Activated CD4-positive, alpha-beta memory T cell treated with anti-CD3 and anti-CD28 coated beads, Interleukin-2, amount 10 ng/mL, durations not matched to agents 7 days and 5 days (primary cell): ENCODE results near the gene BLZF1. TPM values are rescaled to one million over a fixed set of nuclear protein-coding genes. Genes with fewer than 3 reads are reported as not detected.
A peak's percentile ranks its signal among the peaks of the same experiment; 100 is the strongest.
"Not testable (repeated sequence)": the region's sequence is repeated elsewhere in the genome, so short reads cannot be mapped to it uniquely, and the experiment has no call there.

Experiments
- CTCF ChIA-PET: fragments of 350-600 bp; sonication (Branson Sonifier 250); formaldehyde crosslinking; loops from one replicate; lab custom pipeline; 2021; ENCODE audit warnings: antibody characterized with exemption, inconsistent platforms; lab: Charles Lee
- POLR2A ChIA-PET: fragments of 350-600 bp; sonication (Branson Sonifier 250); formaldehyde crosslinking; loops from one replicate; lab custom pipeline; 2021; ENCODE audit warnings: antibody characterized with exemption; lab: Charles Lee
- DNase-seq: peaks from one replicate; pipeline ENCODE4 v3.0.0-alpha.2; 2020
- H3K27ac Mint-ChIP-seq: one replicate; pipeline ENCODE4 v1.8.0; 2021; ENCODE audit warnings: mild to moderate bottlenecking, mixed read lengths
- H3K27me3 Mint-ChIP-seq: one replicate; pipeline ENCODE4 v1.8.0; 2021; ENCODE audit warnings: mixed read lengths
- H3K36me3 Mint-ChIP-seq: one replicate; pipeline ENCODE4 v1.8.0; 2021; ENCODE audit warnings: low read depth, mixed read lengths
- H3K4me1 Mint-ChIP-seq: one replicate; pipeline ENCODE4 v1.8.0; 2021; ENCODE audit warnings: mixed read lengths
- H3K4me3 Mint-ChIP-seq: one replicate; pipeline ENCODE4 v1.8.0; 2021; ENCODE audit warnings: mild to moderate bottlenecking, mixed read lengths
- H3K9me3 Mint-ChIP-seq: one replicate; pipeline ENCODE4 v1.8.0; 2021; ENCODE audit warnings: mixed read lengths
- total RNA-seq, 2 experiments: library from RNA; stranded (reverse); gene quantifications; one replicate each; pipeline ENCODE4 v1.2.3, GENCODE V29; 2021

The BLZF1 gene
- total RNA-seq, 2 experiments from 2014 or later: 48.1 to 49.3 TPM

DNA sequence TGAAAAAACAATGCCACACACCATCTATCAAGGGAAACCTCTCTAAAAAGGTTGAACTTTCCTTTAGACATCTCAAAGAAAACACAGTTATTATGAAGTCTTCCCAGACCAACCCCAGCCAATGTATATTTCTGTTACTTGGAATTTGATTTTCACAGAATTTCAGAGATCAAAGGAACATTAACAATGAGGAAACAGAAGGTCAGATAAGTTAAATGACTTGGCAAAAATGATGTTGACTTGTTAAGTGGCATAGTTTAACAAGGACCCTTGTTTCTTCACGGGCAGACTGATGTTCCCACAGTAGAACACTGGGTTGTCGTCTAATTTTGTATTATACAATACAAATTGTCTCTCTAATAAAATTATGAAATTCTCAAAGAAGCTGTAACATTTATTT is 29.4 kb upstream of the BLZF1 start:
- ChIA-PET POLR2A (no interaction called here), CTCF (no interaction called here)
- no peak overlapping the region for H3K27ac Mint-ChIP-seq
- peaks cover 11% of the 10 kb centered on the region for H3K9me3 Mint-ChIP-seq
- DNase-seq: no peak
- H3K4me1 Mint-ChIP-seq: peaks cover 13% of the 10 kb centered on the region
- H3K36me3 Mint-ChIP-seq: peaks cover 47% of the 10 kb centered on the region
- H3K4me3 Mint-ChIP-seq: no peak overlapping the region
- no peaks in the 10 kb centered on the region for H3K27me3 Mint-ChIP-seq

GRCh38 chr1:169339773-169340172 is 28.2 kb upstream of the BLZF1 start:
- Mint-ChIP-seq H3K36me3 (peaks cover 41% of the 10 kb centered on the region), H3K27me3 (no peaks in the 10 kb centered on the region), H3K27ac (no peak overlapping the region), H3K9me3 (peaks cover 11% of the 10 kb centered on the region), H3K4me3 (no peak overlapping the region), H3K4me1 (peaks cover 10% of the 10 kb centered on the region)
- no peak for DNase-seq
- CTCF ChIA-PET: interaction anchor here (0.5 kb wide), 1 partner anchor 16 kb away, joined by 6 read pairs; no protein-coding TSS in a partner anchor
- POLR2A ChIA-PET: no interaction called here

- H3K4me3 Mint-ChIP-seq: no peak overlapping the region
- no peak overlapping the region for H3K27ac Mint-ChIP-seq
- H3K9me3 Mint-ChIP-seq: peaks cover 7% of the 10 kb centered on the region
- POLR2A ChIA-PET: no interaction called here
- peaks cover 33% of the 10 kb centered on the region for H3K36me3 Mint-ChIP-seq
- DNase-seq: no peak
- peaks cover 10% of the 10 kb centered on the region for H3K4me1 Mint-ChIP-seq
- H3K27me3 Mint-ChIP-seq: no peaks in the 10 kb centered on the region
- CTCF ChIA-PET: interaction anchor here (0.6 kb wide), 1 partner anchor 177 kb away, joined by 4 read pairs; no protein-coding TSS in a partner anchor
These were observed 27.1 kb upstream of the BLZF1 start for GRCh38 chr1:169340882-169341281.

- POLR2A ChIA-PET, H3K9me3 Mint-ChIP-seq: not testable (repeated sequence)
- peaks cover 25% of the 10 kb centered on the region for H3K36me3 Mint-ChIP-seq
These were observed 25.9 kb upstream of the BLZF1 start for GRCh38 chr1:169342096-169342495.

GRCh38 chr1:169345511-169345910 is 22.5 kb upstream of the BLZF1 start:
- Mint-ChIP-seq H3K4me1 (peaks cover 4% of the 10 kb centered on the region), H3K27me3 (no peaks in the 10 kb centered on the region), H3K4me3 (no peak overlapping the region), H3K9me3 (peaks cover 4% of the 10 kb centered on the region), H3K36me3 (peaks cover 6% of the 10 kb centered on the region), H3K27ac (no peak overlapping the region)
- ChIA-PET CTCF (no interaction called here), POLR2A (no interaction called here)
- DNase-seq: no peak

More at GRCh38 chr1:169342096-169342495, 25.9 kb upstream of the BLZF1 start:
- DNase-seq, H3K27me3 Mint-ChIP-seq, H3K4me3 Mint-ChIP-seq, H3K27ac Mint-ChIP-seq, CTCF ChIA-PET: not testable (repeated sequence)
- peaks cover 10% of the 10 kb centered on the region for H3K4me1 Mint-ChIP-seq

DNA sequence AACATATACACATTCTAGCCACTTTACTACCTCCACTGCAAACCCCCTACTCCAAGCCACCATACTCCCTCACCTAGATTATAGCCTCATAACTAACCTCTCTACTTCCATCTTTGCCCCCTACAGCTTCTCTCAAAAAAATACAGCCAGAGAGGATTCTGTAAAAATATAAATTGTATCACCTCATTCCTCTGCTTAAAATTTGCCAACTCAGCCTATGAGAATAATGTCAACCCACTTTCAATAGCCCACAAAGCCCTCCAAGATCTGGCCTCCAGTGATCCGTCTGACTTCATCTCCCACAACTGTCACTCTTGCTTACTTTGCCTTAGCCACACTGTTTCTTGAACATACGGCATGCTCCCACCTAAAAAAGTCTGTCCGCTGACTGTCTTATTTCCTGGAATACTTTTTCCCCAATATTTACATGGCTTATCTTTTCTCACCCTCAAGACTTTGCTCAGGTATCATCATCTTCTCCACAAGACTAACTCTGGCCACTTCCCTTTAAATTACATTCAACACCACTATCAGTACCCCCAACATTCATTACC is 21.9 kb upstream of the BLZF1 start:
- Mint-ChIP-seq H3K4me1 (peaks cover 4% of the 10 kb centered on the region), H3K36me3 (peaks cover under 1% of the 10 kb centered on the region), H3K9me3 (peaks cover under 1% of the 10 kb centered on the region), H3K4me3 (no peak overlapping the region), H3K27ac (no peak overlapping the region), H3K27me3 (no peaks in the 10 kb centered on the region)
- POLR2A ChIA-PET: interaction anchor here (1.3 kb wide), 1 partner anchor 907 kb away, joined by 3 read pairs; no protein-coding TSS in a partner anchor
- CTCF ChIA-PET: interaction anchor here (3.0 to 4.7 kb wide), 2 partner anchors 742 to 1003 kb away, joined by 27 to 51 read pairs; no protein-coding TSS in a partner anchor
- no peak for DNase-seq

DNA sequence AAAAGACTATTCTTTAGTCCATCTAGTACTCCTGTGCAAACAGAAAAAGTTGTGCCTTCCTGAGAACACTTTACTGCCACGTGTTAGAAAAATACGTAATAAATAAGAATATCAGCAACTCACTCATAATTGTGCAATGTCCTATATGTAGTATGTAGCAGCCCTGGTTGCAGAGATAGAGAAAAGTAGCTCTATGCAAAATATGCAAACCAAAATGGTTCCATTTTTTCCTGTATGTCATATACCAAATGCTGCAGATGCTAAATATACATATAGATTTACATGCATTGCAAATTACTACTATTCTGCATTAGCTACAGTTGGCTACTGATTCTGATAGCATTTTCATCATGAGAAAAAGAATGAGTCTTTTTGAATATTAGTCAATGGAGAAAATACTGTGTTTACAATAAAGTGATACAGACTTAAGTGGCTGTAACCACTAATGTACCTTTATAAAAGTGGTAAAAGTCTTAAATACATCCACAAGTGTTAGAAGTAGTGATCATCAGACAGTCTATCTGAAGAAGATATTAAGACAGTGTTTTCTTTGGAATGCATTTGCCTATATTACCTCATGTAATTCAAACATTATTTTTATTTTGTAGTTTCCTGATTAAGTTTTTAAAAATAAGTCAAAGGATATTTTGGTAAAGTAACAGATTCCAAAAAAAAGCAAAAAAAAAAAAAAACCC is 20.2 kb upstream of the BLZF1 start:
- H3K36me3 Mint-ChIP-seq: peaks cover 10% of the 10 kb centered on the region
- H3K27me3 Mint-ChIP-seq: peaks cover 2% of the 10 kb centered on the region
- no peak overlapping the region for H3K4me3 Mint-ChIP-seq
- peaks cover 16% of the 10 kb centered on the region for H3K4me1 Mint-ChIP-seq
- no peak for DNase-seq
- no peak overlapping the region for H3K27ac Mint-ChIP-seq
- ChIA-PET POLR2A (interaction anchor here (1.3 kb wide), 1 partner anchor 909 kb away, joined by 3 read pairs; no protein-coding TSS in a partner anchor), CTCF (interaction anchor here (0.6 to 4.7 kb wide), 31 partner anchors 10 to 1112 kb away, joined by 3 to 51 read pairs (median 4); partner anchors contain the start of genes BLZF1 and NME7)
- H3K9me3 Mint-ChIP-seq: no peaks in the 10 kb centered on the region

- Mint-ChIP-seq H3K27me3 (peaks cover 2% of the 10 kb centered on the region), H3K4me3 (no peak overlapping the region), H3K27ac (no peak overlapping the region), H3K9me3 (no peaks in the 10 kb centered on the region), H3K4me1 (peaks cover 16% of the 10 kb centered on the region), H3K36me3 (peaks cover 16% of the 10 kb centered on the region)
- ChIA-PET POLR2A (interaction anchor here (1.1 kb wide), 1 partner anchor 745 kb away, joined by 3 read pairs; no protein-coding TSS in a partner anchor), CTCF (interaction anchor here (0.6 to 4.7 kb wide), 32 partner anchors 9 to 1113 kb away, joined by 3 to 51 read pairs (median 4); partner anchors contain the start of genes BLZF1 and NME7)
- DNase-seq: no peak
These were observed 19.5 kb upstream of the BLZF1 start for GRCh38 chr1:169348383-169349036.

DNA sequence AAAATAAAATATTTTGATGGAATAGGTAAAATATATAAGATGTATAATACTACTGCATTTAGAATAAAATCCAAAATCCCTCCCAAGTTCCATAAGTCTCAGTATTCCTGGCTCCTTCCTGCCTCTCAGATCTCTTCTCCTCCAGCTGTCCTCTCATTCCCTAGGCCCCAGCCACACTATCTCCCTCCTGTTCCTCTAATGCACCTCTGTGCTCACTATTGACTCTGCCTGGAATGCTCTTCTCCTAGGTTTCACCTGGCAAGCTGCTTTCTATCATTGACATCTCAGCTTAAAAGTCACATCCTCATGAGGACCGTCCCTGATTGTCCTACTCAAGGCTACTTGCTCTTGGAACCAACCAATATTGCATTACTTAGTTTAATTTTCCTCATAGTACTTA is 7.6 kb upstream of the BLZF1 start:
- Mint-ChIP-seq H3K27me3 (no peaks in the 10 kb centered on the region), H3K27ac (no peak overlapping the region), H3K4me3 (no peak overlapping the region), H3K4me1 (peaks cover 25% of the 10 kb centered on the region), H3K9me3 (peaks cover 8% of the 10 kb centered on the region), H3K36me3 (peaks cover 18% of the 10 kb centered on the region)
- POLR2A ChIA-PET: interaction anchor here (0.8 kb wide), 1 partner anchor 10 kb away, joined by 3 read pairs; no protein-coding TSS in a partner anchor
- CTCF ChIA-PET: interaction anchor here (1.4 to 4.6 kb wide), 2 partner anchors 12 to 1018 kb away, joined by 3 to 20 read pairs; no protein-coding TSS in a partner anchor
- no peak for DNase-seq

DNA sequence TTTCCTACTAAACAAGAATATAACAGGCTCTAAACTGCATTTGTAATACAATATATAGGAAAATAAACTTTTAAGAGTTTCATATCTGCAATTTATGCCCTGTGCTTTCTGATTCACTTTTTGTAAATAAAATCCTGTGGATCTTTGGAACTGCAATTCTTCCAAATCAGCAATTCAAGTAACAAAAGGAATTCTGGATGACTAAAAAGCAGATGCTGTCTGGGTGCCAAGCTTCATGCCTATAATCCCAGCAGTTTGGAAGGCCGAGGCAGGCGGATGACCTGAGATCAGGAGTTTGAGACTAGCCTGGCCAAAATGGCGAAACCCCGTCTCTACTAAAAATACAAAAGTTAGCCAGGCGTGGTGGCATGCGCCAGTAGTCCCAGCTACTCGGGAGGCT is 6.7 kb upstream of the BLZF1 start:
- ChIA-PET CTCF (interaction anchor here (0.7 to 4.6 kb wide), 2 partner anchors 9 to 13 kb away, joined by 3 to 20 read pairs; no protein-coding TSS in a partner anchor), POLR2A (no interaction called here)
- DNase-seq: no peak
- Mint-ChIP-seq H3K9me3 (peaks cover 8% of the 10 kb centered on the region), H3K4me1 (peaks cover 25% of the 10 kb centered on the region), H3K4me3 (no peak overlapping the region), H3K27me3 (no peaks in the 10 kb centered on the region), H3K36me3 (peaks cover 18% of the 10 kb centered on the region), H3K27ac (no peak overlapping the region)

DNA sequence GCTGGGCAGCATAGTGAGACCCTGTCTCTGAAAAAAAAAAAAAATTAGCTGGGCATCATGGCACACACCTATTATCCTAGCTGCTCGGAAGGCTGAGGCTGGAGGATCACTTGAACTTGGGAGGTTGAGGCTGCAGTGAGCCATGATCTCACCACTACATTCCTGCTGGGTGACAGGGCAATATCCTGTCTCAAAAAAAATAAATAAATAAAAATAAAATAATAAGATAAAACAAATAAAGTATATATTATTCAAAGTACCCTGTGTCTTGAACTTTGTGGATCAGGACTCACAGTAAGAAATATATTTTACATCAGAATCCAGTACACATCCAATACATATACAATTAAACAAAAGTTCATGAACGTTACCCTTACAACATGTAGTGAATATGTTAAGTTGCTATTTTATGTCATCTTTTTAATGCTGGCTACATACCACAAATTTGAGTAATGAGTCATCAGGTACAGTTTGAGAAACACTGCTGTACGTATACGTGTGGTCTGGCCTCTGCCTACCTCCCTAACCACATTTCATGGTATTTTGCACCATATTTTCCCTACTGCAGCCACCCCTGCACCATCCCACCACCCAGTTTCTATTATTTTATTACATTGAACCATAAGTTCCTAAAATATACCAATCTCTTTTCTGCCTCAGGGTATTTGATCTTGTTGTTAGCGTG is 4.8 kb upstream of the BLZF1 start:
- Mint-ChIP-seq H3K4me1 (peaks cover 25% of the 10 kb centered on the region), H3K27ac (peak overlapping the region; percentile 72), H3K9me3 (peaks cover 8% of the 10 kb centered on the region), H3K36me3 (peaks cover 18% of the 10 kb centered on the region), H3K27me3 (no peaks in the 10 kb centered on the region), H3K4me3 (no peak overlapping the region)
- CTCF ChIA-PET: interaction anchor here (1.1 to 4.6 kb wide), 4 partner anchors 15 to 1021 kb away, joined by 3 to 20 read pairs (median 7); no protein-coding TSS in a partner anchor
- POLR2A ChIA-PET: interaction anchor here (0.7 to 1.2 kb wide), 2 partner anchors 123 to 711 kb away, joined by 3 to 4 read pairs; partner anchors contain the start of genes KIFAP3 and SLC19A2
- peak; percentile 55 for DNase-seq

DNA sequence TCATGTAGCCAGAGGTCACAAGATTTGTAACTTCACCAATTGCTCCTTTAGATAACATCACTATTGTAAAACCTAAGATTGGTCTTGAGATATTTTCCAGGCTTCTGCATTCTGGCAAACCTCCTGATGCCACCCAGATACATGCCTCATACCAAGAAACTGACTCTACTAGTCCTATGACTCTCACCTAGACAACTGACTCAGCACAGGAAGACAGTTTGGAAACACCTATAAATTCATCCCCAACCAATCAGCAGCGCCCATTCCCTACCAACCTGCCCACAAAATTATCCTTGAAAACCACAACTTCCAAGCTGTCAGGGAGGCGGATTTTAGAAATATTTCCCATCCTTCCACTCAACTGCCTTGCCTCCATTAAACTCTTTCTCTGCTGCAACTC is 3.0 kb upstream of the BLZF1 start:
- peak; percentile 20 for DNase-seq
- H3K4me3 Mint-ChIP-seq: no peak overlapping the region
- POLR2A ChIA-PET: no interaction called here
- H3K4me1 Mint-ChIP-seq: peaks cover 33% of the 10 kb centered on the region
- peak overlapping the region; percentile 29 for H3K27ac Mint-ChIP-seq
- CTCF ChIA-PET: no interaction called here
- peaks cover 8% of the 10 kb centered on the region for H3K9me3 Mint-ChIP-seq
- H3K36me3 Mint-ChIP-seq: peaks cover 21% of the 10 kb centered on the region
- no peaks in the 10 kb centered on the region for H3K27me3 Mint-ChIP-seq
